ENCODE data around the gene HCRTR1. TPM values are rescaled to one million over a fixed set of nuclear protein-coding genes. Genes with fewer than 3 reads are reported as not detected.

The HCRTR1 gene
- polyA plus RNA-seq, 1 donor from 2014 or later, result 0.37 TPM

GRCh38 chr1:31579374-31579773, 38.1 kb upstream of the HCRTR1 start:
- no peaks in the 10 kb centered on the region for H3K9me2 ChIP-seq (ENCODE audit: insufficient read depth, low read length)
- H4K20me1 ChIP-seq (ENCODE audit: insufficient read depth), result no peaks in the 10 kb centered on the region
- no peak overlapping the region for H2AFZ ChIP-seq (ENCODE audit: low read depth, low read length)
- H3K4me3 ChIP-seq (ENCODE audit: low read length), result no peak overlapping the region
- no peaks in the 10 kb centered on the region for H3K9me3 ChIP-seq (ENCODE audit: low read length)
- no peak overlapping the region for H3K27ac ChIP-seq (ENCODE audit: low read length)
- no peaks in the 10 kb centered on the region for H3F3A ChIP-seq (ENCODE audit: insufficient read depth, low read length, poor library complexity, severe bottlenecking)
- TF ChIP-seq CTCF (IDR thresholded peaks at IDR 0.05; ENCODE audit: poor library complexity, severe bottlenecking) (no peak), MXI1 (conservative IDR thresholded peaks at IDR 0.05; ENCODE audit: poor library complexity, severe bottlenecking) (no peak), SMC3 (conservative IDR thresholded peaks at IDR 0.05; ENCODE audit: poor library complexity) (no peak), POLR2AphosphoS5 (IDR thresholded peaks at IDR 0.05) (no peak), TAF1 (IDR thresholded peaks at IDR 0.05; ENCODE audit: low read depth) (no peak), RAD21 (conservative IDR thresholded peaks at IDR 0.05) (no peak), EP300 (conservative IDR thresholded peaks at IDR 0.05; ENCODE audit: poor library complexity, severe bottlenecking) (no peak), REST (IDR thresholded peaks at IDR 0.05; ENCODE audit: borderline replicate concordance) (no peak), EZH2 (IDR thresholded peaks at IDR 0.05; ENCODE audit: borderline replicate concordance, insufficient read depth, low read length, poor library complexity, severe bottlenecking) (no peak)
- no peaks in the 10 kb centered on the region for H3K79me2 ChIP-seq (replicated peaks; ENCODE audit: insufficient read depth, low read length)
- no peak overlapping the region for H3K4me2 ChIP-seq (ENCODE audit: low read length)
- H3K9ac ChIP-seq (ENCODE audit: low read length), result no peak overlapping the region
- H3K36me3 ChIP-seq (ENCODE audit: insufficient read depth, low read length), result no peaks in the 10 kb centered on the region
- H3K27me3 ChIP-seq (ENCODE audit: insufficient read depth, low read depth, low read length), result peaks cover 4% of the 10 kb centered on the region

DNA sequence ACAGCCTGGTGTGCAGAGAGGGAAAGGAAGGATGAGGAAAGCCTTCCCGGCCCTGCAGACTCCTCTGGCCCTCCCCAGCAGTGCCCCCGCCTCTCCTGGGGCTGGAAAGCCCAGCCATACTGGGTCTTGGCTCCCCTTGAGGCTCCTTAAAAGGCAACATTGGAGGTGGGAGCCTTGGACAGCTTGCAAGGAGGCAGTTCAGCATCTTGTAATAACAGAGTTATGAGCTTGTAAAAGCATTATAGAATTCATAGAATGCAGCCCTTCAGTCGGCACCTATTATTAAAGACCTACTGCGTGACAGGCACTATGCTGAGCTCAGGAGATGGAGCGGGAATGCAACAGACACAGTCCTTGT, 37.0 kb upstream of the HCRTR1 start:
- Histone ChIP-seq H3K4me3 (ENCODE audit: low read length) (no peak overlapping the region), H3K36me3 (ENCODE audit: insufficient read depth, low read length) (no peaks in the 10 kb centered on the region), H2AFZ (ENCODE audit: low read depth, low read length) (no peak overlapping the region), H3K27ac (ENCODE audit: low read length) (no peak overlapping the region), H3K4me2 (ENCODE audit: low read length) (no peak overlapping the region), H3K9ac (ENCODE audit: low read length) (no peak overlapping the region), H3K79me2 (replicated peaks; ENCODE audit: insufficient read depth, low read length) (no peaks in the 10 kb centered on the region), H3K27me3 (ENCODE audit: insufficient read depth, low read depth, low read length) (peaks cover 4% of the 10 kb centered on the region), H3K9me2 (ENCODE audit: insufficient read depth, low read length) (no peaks in the 10 kb centered on the region), H3K9me3 (ENCODE audit: low read length) (no peaks in the 10 kb centered on the region), H3F3A (ENCODE audit: insufficient read depth, low read length, poor library complexity, severe bottlenecking) (no peaks in the 10 kb centered on the region), H4K20me1 (ENCODE audit: insufficient read depth) (no peaks in the 10 kb centered on the region)
- TF ChIP-seq CTCF (IDR thresholded peaks at IDR 0.05; ENCODE audit: poor library complexity, severe bottlenecking) (no peak), TAF1 (IDR thresholded peaks at IDR 0.05; ENCODE audit: low read depth) (no peak), EZH2 (IDR thresholded peaks at IDR 0.05; ENCODE audit: borderline replicate concordance, insufficient read depth, low read length, poor library complexity, severe bottlenecking) (no peak), MXI1 (conservative IDR thresholded peaks at IDR 0.05; ENCODE audit: poor library complexity, severe bottlenecking) (no peak), SMC3 (conservative IDR thresholded peaks at IDR 0.05; ENCODE audit: poor library complexity) (no peak), POLR2AphosphoS5 (IDR thresholded peaks at IDR 0.05) (no peak), EP300 (conservative IDR thresholded peaks at IDR 0.05; ENCODE audit: poor library complexity, severe bottlenecking) (no peak), REST (IDR thresholded peaks at IDR 0.05; ENCODE audit: borderline replicate concordance) (no peak), RAD21 (conservative IDR thresholded peaks at IDR 0.05) (no peak)
